K562 (cell line): ENCODE measurements around the gene JUND. TPM values are rescaled to one million over a fixed set of nuclear protein-coding genes. Genes with fewer than 3 reads are reported as not detected.

Source experiments
- BRD9 ChIP-seq: fragments of 450-650 bp; IDR thresholded peaks from 2 replicates; pipeline ENCODE4 v1.6.1; 2018; ENCODE audit warnings: low read depth; ENCODE audit not compliant: partially characterized antibody
- CEBPG ChIP-seq, 3 experiments: fragments of 200-800 bp in 1 of 3; sonication (Bioruptor generic) in 1 of 3; sonication (generic) in 1 of 3; formaldehyde crosslinking in 1 of 3; IDR thresholded peaks in 2 of 3; conservative IDR thresholded peaks in 1 of 3; 2 replicates each; pipeline versions ENCODE4 v1.6.1 to v1.8.0; 2016 to 2022; ENCODE audit warnings: missing compliant biosample characterization in 2 of 3, missing genetic modification characterization in 2 of 3, mild to moderate bottlenecking in 1 of 3, missing genetic modification reagents in 1 of 3
- CHCHD3 ChIP-seq: fragments of 250-450 bp; sonication (Bioruptor Pico); IDR thresholded peaks from 2 replicates; pipeline ENCODE4 v2.1.2; 2022; ENCODE audit warnings: mild to moderate bottlenecking
- CREM ChIP-seq: IDR thresholded peaks from 2 replicates; pipeline ENCODE4 v1.6.1; 2014; ENCODE audit warnings: antibody characterized with exemption, low read depth
- ELF1 ChIP-seq: fragments of 200-800 bp; sonication (Bioruptor generic); IDR thresholded peaks from 2 replicates; pipeline ENCODE4 v1.6.1; 2016; ENCODE audit warnings: missing genetic modification characterization, missing compliant biosample characterization
- ELF4 ChIP-seq: fragments of 450-650 bp; formaldehyde crosslinking; IDR thresholded peaks from 2 replicates; pipeline ENCODE4 v1.4.0; 2022; ENCODE audit warnings: missing genetic modification characterization
- ETS2 ChIP-seq: IDR thresholded peaks from 2 replicates; pipeline ENCODE4 v1.6.1; 2016; ENCODE audit warnings: borderline replicate concordance, missing genetic modification characterization, mild to moderate bottlenecking, moderate library complexity, missing compliant biosample characterization; ENCODE audit not compliant: poor library complexity, severe bottlenecking
- FOS ChIP-seq: IDR thresholded peaks from 3 replicates; pipeline ENCODE4 v1.6.1; 2011; ENCODE audit not compliant: insufficient read length; ENCODE audit errors: extremely low read depth
- KLF6 ChIP-seq: fragments of 250-450 bp; sonication (Bioruptor Pico); IDR thresholded peaks from 2 replicates; pipeline ENCODE4 v1.4.0; 2020; ENCODE audit warnings: mild to moderate bottlenecking, moderate library complexity, borderline replicate concordance
- NELFE ChIP-seq: IDR thresholded peaks from 2 replicates; pipeline ENCODE4 v1.6.1; 2011; ENCODE audit warnings: mild to moderate bottlenecking; ENCODE audit not compliant: insufficient read depth, insufficient read length
- NFE2L1 ChIP-seq: fragments of 450-650 bp; IDR thresholded peaks from 2 replicates; pipeline ENCODE4 v1.6.1; 2016; ENCODE audit warnings: missing genetic modification characterization, low read depth, mild to moderate bottlenecking, missing compliant biosample characterization, moderate library complexity, borderline replicate concordance
- POU5F1 ChIP-seq: fragments of 150-350 bp; IDR thresholded peaks from 2 replicates; pipeline ENCODE4 v1.6.1; 2014; ENCODE audit warnings: borderline replicate concordance, low read length, low read depth, mild to moderate bottlenecking; ENCODE audit not compliant: partially characterized antibody
- PREB ChIP-seq: sonication (generic); formaldehyde crosslinking; IDR thresholded peaks from 2 replicates; pipeline ENCODE4 v1.8.1; 2023; ENCODE audit warnings: mild to moderate bottlenecking, missing genetic modification reagents
- ZBTB7A ChIP-seq: IDR thresholded peaks from 2 replicates; pipeline ENCODE4 v1.6.1; 2011; ENCODE audit warnings: low read depth, mild to moderate bottlenecking, low read length, moderate library complexity, borderline replicate concordance; ENCODE audit not compliant: control insufficient read depth
- ZFP91 ChIP-seq: sonication (generic); formaldehyde crosslinking; IDR thresholded peaks from 2 replicates; pipeline ENCODE4 v1.8.0; 2022; ENCODE audit warnings: mild to moderate bottlenecking, missing genetic modification reagents
- ZNF12 ChIP-seq: sonication (generic); formaldehyde crosslinking; IDR thresholded peaks from 2 replicates; pipeline ENCODE4 v1.4.0; 2020; ENCODE audit warnings: mild to moderate bottlenecking, missing genetic modification reagents
- ZNF253 ChIP-seq: fragments of 250-450 bp; sonication (Bioruptor Pico); conservative IDR thresholded peaks from 2 replicates; pipeline ENCODE4 v1.6.1; 2021; ENCODE audit warnings: mild to moderate bottlenecking
- ZNF699 ChIP-seq: fragments of 250-450 bp; sonication (Bioruptor Pico); IDR thresholded peaks from 2 replicates; pipeline ENCODE4 v1.8.0; 2021; ENCODE audit warnings: mild to moderate bottlenecking, moderate library complexity; ENCODE audit not compliant: insufficient replicate concordance
- ZNF778 ChIP-seq: fragments of 450-650 bp; formaldehyde crosslinking; IDR thresholded peaks from 2 replicates; pipeline ENCODE4 v1.4.0; 2020; ENCODE audit warnings: mild to moderate bottlenecking, moderate library complexity
- polyA plus RNA-seq, 8 experiments: library from polyadenylated mRNA; depleted of rRNA in 4 of 8; stranded (reverse) in 5 of 8; unstranded in 3 of 8; fragments of >200 nt; fragmentation: Nextera tagmentation in 2 of 8; fragmentation: Illumina TruSeq in 1 of 8; extraction: Ambion mirVana in 2 of 8; extraction: Trizol in 1 of 8; gene quantifications; 2 replicates each; pipeline versions ENCODE4 v1.2.1 to v1.2.3, GENCODE V29; 2011 to 2014; ENCODE audit warnings: inconsistent platforms in 1 of 8, missing spikeins in 1 of 8
- total RNA-seq, 7 experiments: library from RNA; depleted of rRNA in 6 of 7; stranded (reverse); fragments of >200 nt in 6 of 7; fragmentation: Illumina TruSeq in 2 of 7; extraction: Trizol in 2 of 7; gene quantifications; 2 replicates each; pipeline versions ENCODE4 v1.2.1 to v1.2.3, GENCODE V29; 2011 to 2021; ENCODE audit warnings: low replicate concordance in 1 of 7
- TF ChIP-seq, protein P1 (sequence below): fragments of 250-450 bp; sonication (Bioruptor Pico); IDR thresholded peaks from 2 replicates; pipeline ENCODE4 v1.4.0; 2020; ENCODE audit warnings: mild to moderate bottlenecking, moderate library complexity

JUND gene
- total and polyA plus RNA-seq, 9 of the 15 experiments (the other 6 are each of a cell fraction or from before 2014, with no cell fraction given) = 6.4 to 286 (median 42.3) TPM

DNA sequence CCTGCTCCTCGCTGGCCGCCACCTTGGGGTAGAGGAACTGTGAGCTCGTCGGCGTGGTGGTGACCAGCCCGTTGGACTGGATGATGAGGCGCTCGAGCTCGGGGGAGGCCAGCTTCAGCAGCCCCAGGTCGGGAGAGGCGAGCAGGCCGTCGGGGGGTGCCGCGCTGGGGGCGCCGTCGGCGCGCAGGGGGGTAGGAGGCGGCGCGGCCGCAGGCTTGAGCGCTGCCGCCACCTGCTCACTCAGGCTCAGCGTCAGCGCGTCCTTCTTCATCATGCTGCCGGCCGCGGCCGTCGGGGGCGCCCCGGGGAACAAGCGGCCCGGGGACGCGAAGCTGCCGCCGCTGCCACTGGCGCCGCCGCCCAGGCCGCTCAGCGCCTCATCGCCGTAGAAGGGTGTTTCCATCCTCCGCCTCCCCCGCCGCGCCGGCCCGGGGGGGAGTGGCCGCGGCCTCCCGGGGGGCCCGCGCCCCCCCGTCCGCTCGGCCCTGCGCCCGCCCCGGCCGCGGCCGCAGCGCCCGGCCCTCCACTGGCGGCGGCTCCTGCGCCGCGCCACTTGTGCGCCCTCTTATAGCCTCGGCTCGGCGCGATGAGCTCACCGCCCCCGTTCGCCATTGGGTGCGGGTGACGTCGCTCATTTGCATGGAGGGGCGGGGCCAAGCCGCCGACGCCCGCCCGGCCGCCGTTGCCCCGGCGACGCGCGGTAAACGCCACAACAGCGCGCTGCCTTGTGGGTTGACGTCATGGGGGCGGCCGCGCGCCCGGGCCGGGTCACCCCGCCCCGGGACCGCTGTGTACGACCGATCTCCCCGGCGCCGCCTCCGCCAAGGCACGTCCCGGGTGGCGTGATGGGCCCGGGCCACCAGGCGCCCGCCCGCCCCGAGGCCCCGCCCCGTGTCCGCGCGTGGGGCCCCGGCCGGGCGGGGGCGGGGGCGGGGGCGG, at the start of gene JUND (continued):
- TF ChIP-seq ZFP91 (CRISPR knock-in tag) = no peak
- TF ChIP-seq ZNF778 = no peak
- TF ChIP-seq ELF1 (tag) = no peak
- TF ChIP-seq ZNF699 (CRISPR knock-in tag) = no peak
- TF ChIP-seq ETS2 (tag) = no peak
- TF ChIP-seq ELF4 (CRISPR knock-in tag) = no peak
- TF ChIP-seq FOS = no peak
- TF ChIP-seq, protein P1, sequence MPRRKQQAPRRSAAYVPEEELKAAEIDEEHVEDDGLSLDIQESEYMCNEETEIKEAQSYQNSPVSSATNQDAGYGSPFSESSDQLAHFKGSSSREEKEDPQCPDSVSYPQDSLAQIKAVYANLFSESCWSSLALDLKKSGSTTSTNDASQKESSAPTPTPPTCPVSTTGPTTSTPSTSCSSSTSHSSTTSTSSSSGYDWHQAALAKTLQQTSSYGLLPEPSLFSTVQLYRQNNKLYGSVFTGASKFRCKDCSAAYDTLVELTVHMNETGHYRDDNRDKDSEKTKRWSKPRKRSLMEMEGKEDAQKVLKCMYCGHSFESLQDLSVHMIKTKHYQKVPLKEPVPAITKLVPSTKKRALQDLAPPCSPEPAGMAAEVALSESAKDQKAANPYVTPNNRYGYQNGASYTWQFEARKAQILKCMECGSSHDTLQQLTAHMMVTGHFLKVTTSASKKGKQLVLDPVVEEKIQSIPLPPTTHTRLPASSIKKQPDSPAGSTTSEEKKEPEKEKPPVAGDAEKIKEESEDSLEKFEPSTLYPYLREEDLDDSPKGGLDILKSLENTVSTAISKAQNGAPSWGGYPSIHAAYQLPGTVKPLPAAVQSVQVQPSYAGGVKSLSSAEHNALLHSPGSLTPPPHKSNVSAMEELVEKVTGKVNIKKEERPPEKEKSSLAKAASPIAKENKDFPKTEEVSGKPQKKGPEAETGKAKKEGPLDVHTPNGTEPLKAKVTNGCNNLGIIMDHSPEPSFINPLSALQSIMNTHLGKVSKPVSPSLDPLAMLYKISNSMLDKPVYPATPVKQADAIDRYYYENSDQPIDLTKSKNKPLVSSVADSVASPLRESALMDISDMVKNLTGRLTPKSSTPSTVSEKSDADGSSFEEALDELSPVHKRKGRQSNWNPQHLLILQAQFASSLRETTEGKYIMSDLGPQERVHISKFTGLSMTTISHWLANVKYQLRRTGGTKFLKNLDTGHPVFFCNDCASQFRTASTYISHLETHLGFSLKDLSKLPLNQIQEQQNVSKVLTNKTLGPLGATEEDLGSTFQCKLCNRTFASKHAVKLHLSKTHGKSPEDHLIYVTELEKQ = no peak
- peak; percentile 49 for TF ChIP-seq NELFE
- no peak for TF ChIP-seq ZNF12
- no peak for TF ChIP-seq PREB (CRISPR knock-in tag)
- no peak for TF ChIP-seq ZNF253 (CRISPR knock-in tag)
- no peak for TF ChIP-seq BRD9
- TF ChIP-seq CEBPG (CRISPR knock-in tag; IDR thresholded peaks at IDR 0.05) = no peak; the same call in 1 of the 2 replicates
- TF ChIP-seq CEBPG (tag; conservative IDR thresholded peaks at IDR 0.05 in 1 of 2, IDR thresholded peaks at IDR 0.05 in 1 of 2) = no peak
- peak; percentile 92 for TF ChIP-seq CREM
- TF ChIP-seq POU5F1 = no peak
- no peak for TF ChIP-seq KLF6 (CRISPR knock-in tag)
- peak; percentile 94 for TF ChIP-seq ZBTB7A
- no peak for TF ChIP-seq NFE2L1 (tag)
- TF ChIP-seq CHCHD3 = no peak
